ENCODE measurements around the gene GUCY1B1.

DNA sequence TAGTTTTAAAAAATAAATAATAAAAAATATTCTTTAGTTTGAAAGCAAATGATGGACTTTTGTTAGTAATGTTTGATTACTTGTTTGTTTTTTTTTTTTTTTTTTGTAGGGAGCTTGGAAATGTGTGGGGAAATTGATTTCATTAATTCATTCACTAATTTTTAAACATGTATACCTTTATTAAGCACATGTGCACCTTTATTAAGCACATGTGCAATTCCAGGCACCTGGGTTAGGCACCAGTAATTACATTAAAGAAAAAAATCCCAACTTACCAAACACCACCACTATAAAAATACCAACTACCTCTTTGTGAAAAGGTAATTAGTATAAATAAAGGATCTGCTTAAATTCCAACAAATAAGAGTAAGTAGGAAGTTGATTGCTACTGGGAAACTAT lies 9.5 kb downstream of the GUCY1B1 start:
- TF ChIP-seq, protein P1, sequence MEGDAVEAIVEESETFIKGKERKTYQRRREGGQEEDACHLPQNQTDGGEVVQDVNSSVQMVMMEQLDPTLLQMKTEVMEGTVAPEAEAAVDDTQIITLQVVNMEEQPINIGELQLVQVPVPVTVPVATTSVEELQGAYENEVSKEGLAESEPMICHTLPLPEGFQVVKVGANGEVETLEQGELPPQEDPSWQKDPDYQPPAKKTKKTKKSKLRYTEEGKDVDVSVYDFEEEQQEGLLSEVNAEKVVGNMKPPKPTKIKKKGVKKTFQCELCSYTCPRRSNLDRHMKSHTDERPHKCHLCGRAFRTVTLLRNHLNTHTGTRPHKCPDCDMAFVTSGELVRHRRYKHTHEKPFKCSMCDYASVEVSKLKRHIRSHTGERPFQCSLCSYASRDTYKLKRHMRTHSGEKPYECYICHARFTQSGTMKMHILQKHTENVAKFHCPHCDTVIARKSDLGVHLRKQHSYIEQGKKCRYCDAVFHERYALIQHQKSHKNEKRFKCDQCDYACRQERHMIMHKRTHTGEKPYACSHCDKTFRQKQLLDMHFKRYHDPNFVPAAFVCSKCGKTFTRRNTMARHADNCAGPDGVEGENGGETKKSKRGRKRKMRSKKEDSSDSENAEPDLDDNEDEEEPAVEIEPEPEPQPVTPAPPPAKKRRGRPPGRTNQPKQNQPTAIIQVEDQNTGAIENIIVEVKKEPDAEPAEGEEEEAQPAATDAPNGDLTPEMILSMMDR (optimal IDR thresholded peaks at IDR 0.05 in 1 of 3, IDR thresholded peaks at IDR 0.05 in 1 of 3, conservative IDR thresholded peaks at IDR 0.05 in 1 of 3; ENCODE audit: extremely low read depth in 1 of 3, insufficient read depth in 2 of 3, low read length in 3 of 3), result no peak
- TF ChIP-seq EZH2 (IDR thresholded peaks at IDR 0.05; ENCODE audit: low read length), result no peak
